Measurements from ENCODE around the gene GPATCH4. TPM values are rescaled to one million over a fixed set of nuclear protein-coding genes. Genes with fewer than 3 reads are reported as not detected.

GPATCH4 gene
- total RNA-seq: 100 to 1,000 TPM in 1 of 4 donors, 10 to 100 TPM in 3; 12.4 to 113 (median 28.9) TPM

GRCh38 chr1:156601122-156601830 is at the start of gene GPATCH4:
Gene GPATCH4 (minus strand): TSS chr1:156601479.
- peaks cover 0 to 2% (median 0%) of the 10 kb centered on the region in 4 donors for H3K36me3 ChIP-seq
- TF ChIP-seq CTCF (IDR thresholded peaks at IDR 0.05) (no peak), EP300 (IDR thresholded peaks at IDR 0.05; ENCODE audit: low read depth) (no peak), POLR2A (IDR thresholded peaks at IDR 0.05) (peak; percentile 42), POLR2AphosphoS5 (IDR thresholded peaks at IDR 0.05) (peak; percentile 34 to 62 (median 42))
- H3K27me3 ChIP-seq: no peaks in the 10 kb centered on the region
- peak; percentile 79 for DNase-seq
- peak within 1 kb of the TSS; percentile 52 to 88 (median 64) for H3K4me3 ChIP-seq
- peaks cover 9 to 20% (median 17%) of the 10 kb centered on the region in 4 donors for H3K4me1 ChIP-seq
- in situ Hi-C loops (cut with MboI; ENCODE audit: low pct_ligation_motif_present in 1 of 4, low pct_unique_long_range_greater_than_20kb in 1 of 4, low sequenced_read_pairs in 3 of 4): loop anchor here in 3 of 4 donors (10.0 to 25.0 kb wide), 3 partner anchors 126 to 214 kb away; no protein-coding TSS in a partner anchor
- H3K9me3 ChIP-seq: no peaks in the 10 kb centered on the region
- 0% methylated on average over 1 to 35 of the region's 35 CpGs for WGBS, 2 donors (ENCODE audit: low coverage in 1 of 2)
- intact Hi-C loops (cut with DNase I; ENCODE audit: low total_unique reads): no loop called here
- peak within 1 kb of the TSS; percentile 81 to 85 (median 83) for H3K27ac ChIP-seq

- peaks cover 64% of the 10 kb centered on the region for H3K27me3 ChIP-seq
- no peak for DNase-seq
- in situ Hi-C loops (cut with MboI; ENCODE audit: low pct_ligation_motif_present in 1 of 4, low pct_unique_long_range_greater_than_20kb in 1 of 4, low sequenced_read_pairs in 3 of 4): no loop called here
- H3K27ac ChIP-seq: no peak overlapping the region
- no peak overlapping the region for H3K4me3 ChIP-seq
- H3K4me1 ChIP-seq: no peaks in the 10 kb centered on the region
- H3K9me3 ChIP-seq: no peaks in the 10 kb centered on the region
- TF ChIP-seq POLR2AphosphoS5 (IDR thresholded peaks at IDR 0.05) (no peak), CTCF (IDR thresholded peaks at IDR 0.05) (no peak)
- intact Hi-C loops (cut with DNase I; ENCODE audit: low total_unique reads): no loop called here
- H3K36me3 ChIP-seq: no peaks in the 10 kb centered on the region
- 34% methylated on average over 2 of the region's 2 CpGs; no CpG with 5 or more reads in 1 of the 2 donors for WGBS, 2 donors (ENCODE audit: low coverage in 1 of 2)
Observed at GRCh38 chr1:156648951-156649350, 47.7 kb upstream of the GPATCH4 start.

- no peak overlapping the region for H3K27ac ChIP-seq
- no peak for DNase-seq
- WGBS, 2 donors (ENCODE audit: low coverage in 1 of 2): 86% methylated on average over 8 of the region's 10 CpGs; no CpG with 5 or more reads in 1 of the 2 donors
- H3K9me3 ChIP-seq: no peaks in the 10 kb centered on the region
- H3K36me3 ChIP-seq: no peaks in the 10 kb centered on the region
- H3K27me3 ChIP-seq: peaks cover 64% of the 10 kb centered on the region
- no peak overlapping the region for H3K4me3 ChIP-seq
- in situ Hi-C loops (cut with MboI; ENCODE audit: low pct_ligation_motif_present in 1 of 4, low pct_unique_long_range_greater_than_20kb in 1 of 4, low sequenced_read_pairs in 3 of 4) (no loop called here), intact Hi-C loops (cut with DNase I; ENCODE audit: low total_unique reads) (no loop called here)
- no peaks in the 10 kb centered on the region for H3K4me1 ChIP-seq
- TF ChIP-seq POLR2AphosphoS5 (IDR thresholded peaks at IDR 0.05) (no peak), POLR2A (IDR thresholded peaks at IDR 0.05) (no peak), CTCF (IDR thresholded peaks at IDR 0.05) (no peak), EP300 (IDR thresholded peaks at IDR 0.05; ENCODE audit: low read depth) (no peak)
Observed at GRCh38 chr1:156648496-156648895, 47.2 kb upstream of the GPATCH4 start.

- no peak for TF ChIP-seq POLR2AphosphoS5 (IDR thresholded peaks at IDR 0.05)
- no peak for TF ChIP-seq CTCF (IDR thresholded peaks at IDR 0.05)
- TF ChIP-seq POLR2A (IDR thresholded peaks at IDR 0.05): no peak
- no peak for TF ChIP-seq EP300 (IDR thresholded peaks at IDR 0.05; ENCODE audit: low read depth)
- no peak for DNase-seq
- no peaks in the 10 kb centered on the region for H3K36me3 ChIP-seq
- 81 to 93% methylated on average over 3 to 10 of the region's 10 CpGs for WGBS, 2 donors (ENCODE audit: low coverage in 1 of 2)
- peaks cover 65% of the 10 kb centered on the region for H3K27me3 ChIP-seq
- in situ Hi-C loops (cut with MboI; ENCODE audit: low pct_ligation_motif_present in 1 of 4, low pct_unique_long_range_greater_than_20kb in 1 of 4, low sequenced_read_pairs in 3 of 4) (no loop called here), intact Hi-C loops (cut with DNase I; ENCODE audit: low total_unique reads) (no loop called here)
- H3K9me3 ChIP-seq: no peaks in the 10 kb centered on the region
- H3K4me3 ChIP-seq: no peak overlapping the region
- no peak overlapping the region for H3K27ac ChIP-seq
- H3K4me1 ChIP-seq: peaks cover 0 to 2% (median under 1%) of the 10 kb centered on the region in 4 donors
Observed at GRCh38 chr1:156647351-156647750, 46.1 kb upstream of the GPATCH4 start.

All from transverse colon (tissue), 4 donors.